ENCODE measurements around the gene SEMA4D.

GRCh38 chr9:89394412-89394811, 103.5 kb downstream of the SEMA4D start:
- TF ChIP-seq, protein P1, sequence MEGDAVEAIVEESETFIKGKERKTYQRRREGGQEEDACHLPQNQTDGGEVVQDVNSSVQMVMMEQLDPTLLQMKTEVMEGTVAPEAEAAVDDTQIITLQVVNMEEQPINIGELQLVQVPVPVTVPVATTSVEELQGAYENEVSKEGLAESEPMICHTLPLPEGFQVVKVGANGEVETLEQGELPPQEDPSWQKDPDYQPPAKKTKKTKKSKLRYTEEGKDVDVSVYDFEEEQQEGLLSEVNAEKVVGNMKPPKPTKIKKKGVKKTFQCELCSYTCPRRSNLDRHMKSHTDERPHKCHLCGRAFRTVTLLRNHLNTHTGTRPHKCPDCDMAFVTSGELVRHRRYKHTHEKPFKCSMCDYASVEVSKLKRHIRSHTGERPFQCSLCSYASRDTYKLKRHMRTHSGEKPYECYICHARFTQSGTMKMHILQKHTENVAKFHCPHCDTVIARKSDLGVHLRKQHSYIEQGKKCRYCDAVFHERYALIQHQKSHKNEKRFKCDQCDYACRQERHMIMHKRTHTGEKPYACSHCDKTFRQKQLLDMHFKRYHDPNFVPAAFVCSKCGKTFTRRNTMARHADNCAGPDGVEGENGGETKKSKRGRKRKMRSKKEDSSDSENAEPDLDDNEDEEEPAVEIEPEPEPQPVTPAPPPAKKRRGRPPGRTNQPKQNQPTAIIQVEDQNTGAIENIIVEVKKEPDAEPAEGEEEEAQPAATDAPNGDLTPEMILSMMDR (IDR thresholded peaks at IDR 0.05), result no peak
- TF ChIP-seq ZFX (IDR thresholded peaks at IDR 0.05; ENCODE audit: borderline replicate concordance), result no peak
